Measurements from ENCODE around the gene CLBA1. TPM values are rescaled to one million over a fixed set of nuclear protein-coding genes. Genes with fewer than 3 reads are reported as not detected.

The CLBA1 gene
- total and polyA plus RNA-seq, 2 donors: 3.3 to 12.9 TPM

DNA sequence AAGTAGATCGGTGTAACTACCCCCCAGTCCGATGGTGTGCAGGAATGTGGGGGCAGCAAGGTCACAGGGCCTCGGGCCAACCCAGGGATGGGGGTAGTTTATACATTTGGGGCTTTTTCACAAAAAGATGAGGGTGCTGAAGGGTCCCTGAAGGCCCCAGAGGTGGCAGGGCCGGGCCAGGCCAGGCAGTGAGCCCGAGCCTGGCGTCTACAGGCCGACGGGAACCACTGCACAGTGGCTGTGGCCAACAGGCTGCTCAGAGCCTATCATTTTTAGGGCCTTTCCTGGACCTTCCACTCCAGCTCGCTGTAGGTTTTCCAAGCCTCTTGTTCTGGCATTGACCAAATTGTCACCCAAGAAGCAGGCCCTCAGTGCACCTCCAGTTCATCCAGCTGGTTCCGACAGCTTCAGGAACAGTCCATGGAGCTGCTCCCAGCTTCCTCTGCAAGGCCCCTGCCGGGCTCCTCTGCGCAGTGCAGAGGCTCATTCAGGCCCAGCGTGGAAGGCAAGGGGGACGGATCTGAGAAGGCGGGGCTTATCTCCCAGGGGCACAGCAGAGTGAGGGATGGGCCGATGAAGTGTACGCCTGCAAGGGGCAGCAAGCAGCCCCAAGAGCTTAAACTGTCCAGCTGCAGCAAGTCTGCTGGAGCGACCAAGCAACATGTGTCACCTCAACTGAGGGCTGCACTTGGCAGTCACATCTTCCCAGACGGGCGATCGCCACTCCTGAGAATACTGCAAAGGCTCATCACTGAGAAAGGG lies 21.4 kb downstream of the CLBA1 start:
- DNase-seq (ENCODE audit: low read depth in 6 of 9, low spot score in 9 of 9): no peak
- WGBS: 97% methylated on average over 21 of the region's 21 CpGs
- H3K36me3 ChIP-seq (ENCODE audit: control insufficient read depth in 2 of 2, insufficient read depth in 2 of 2, low read length in 1 of 2): peaks cover 52 to 60% of the 10 kb centered on the region in 2 donors

DNA sequence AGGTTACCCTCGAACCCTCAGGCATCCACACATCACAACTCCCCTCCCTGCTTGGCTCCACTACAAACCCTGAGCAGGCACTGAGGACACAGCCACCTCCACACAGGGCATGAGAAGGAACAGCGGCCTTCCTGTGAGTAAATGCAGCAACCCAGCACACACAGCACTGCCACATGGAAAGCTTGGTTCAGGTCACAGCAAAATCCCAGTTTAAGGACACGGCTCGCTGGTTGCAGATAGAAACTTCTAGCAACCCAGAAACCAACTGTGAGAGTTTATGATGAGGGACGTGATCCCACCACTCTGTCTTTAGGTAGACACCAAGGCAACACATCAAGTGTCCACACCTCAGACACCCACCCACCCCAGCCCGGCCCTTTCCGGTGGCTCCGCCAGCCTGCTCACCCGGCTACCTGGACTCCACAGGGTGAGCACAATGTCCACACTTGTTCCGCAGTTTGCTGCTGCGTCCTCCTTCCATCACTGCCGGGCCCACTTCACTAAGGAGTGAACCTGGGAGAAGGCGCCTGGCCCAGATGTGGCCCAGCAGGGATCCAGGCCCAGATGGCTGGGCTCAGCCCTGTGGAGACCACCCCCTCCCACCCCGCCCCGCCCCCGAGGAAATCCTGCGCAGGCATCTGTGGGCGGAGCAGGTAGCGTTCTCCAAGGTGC lies 22.1 kb downstream of the CLBA1 start:
- no peaks in the 10 kb centered on the region for H3K4me1 ChIP-seq (ENCODE audit: control insufficient read depth in 2 of 2, insufficient read depth in 2 of 2, low read length in 2 of 2)
- H3K36me3 ChIP-seq (ENCODE audit: control insufficient read depth in 2 of 2, insufficient read depth in 2 of 2, low read length in 1 of 2): peaks cover 60 to 64% of the 10 kb centered on the region in 2 donors
- no peaks in the 10 kb centered on the region for H3K27me3 ChIP-seq (ENCODE audit: control insufficient read depth in 2 of 2, insufficient read depth in 1 of 2, low read length in 1 of 2)
- 97% methylated on average over 19 of the region's 19 CpGs for WGBS
- no peaks in the 10 kb centered on the region for H3K9me3 ChIP-seq (ENCODE audit: control insufficient read depth in 2 of 2, insufficient read depth in 1 of 2, low read length in 1 of 2)
- peak overlapping the region in 1 of 2 donors; percentile 18 for H3K27ac ChIP-seq (ENCODE audit: low read depth in 1 of 2, low read length in 1 of 2)
- H3K4me3 ChIP-seq (ENCODE audit: low read length in 2 of 2): no peak overlapping the region
- no peak for DNase-seq (ENCODE audit: low read depth in 6 of 9, low spot score in 9 of 9)

More for the DNA sequence above, 21.4 kb downstream of the CLBA1 start:
- H3K4me3 ChIP-seq (ENCODE audit: low read length in 2 of 2): no peak overlapping the region
- H3K27me3 ChIP-seq (ENCODE audit: control insufficient read depth in 2 of 2, insufficient read depth in 1 of 2, low read length in 1 of 2): no peaks in the 10 kb centered on the region
- H3K4me1 ChIP-seq (ENCODE audit: control insufficient read depth in 2 of 2, insufficient read depth in 2 of 2, low read length in 2 of 2): no peaks in the 10 kb centered on the region
- H3K9me3 ChIP-seq (ENCODE audit: control insufficient read depth in 2 of 2, insufficient read depth in 1 of 2, low read length in 1 of 2): no peaks in the 10 kb centered on the region
- no peak overlapping the region for H3K27ac ChIP-seq (ENCODE audit: low read depth in 1 of 2, low read length in 1 of 2)

DNA sequence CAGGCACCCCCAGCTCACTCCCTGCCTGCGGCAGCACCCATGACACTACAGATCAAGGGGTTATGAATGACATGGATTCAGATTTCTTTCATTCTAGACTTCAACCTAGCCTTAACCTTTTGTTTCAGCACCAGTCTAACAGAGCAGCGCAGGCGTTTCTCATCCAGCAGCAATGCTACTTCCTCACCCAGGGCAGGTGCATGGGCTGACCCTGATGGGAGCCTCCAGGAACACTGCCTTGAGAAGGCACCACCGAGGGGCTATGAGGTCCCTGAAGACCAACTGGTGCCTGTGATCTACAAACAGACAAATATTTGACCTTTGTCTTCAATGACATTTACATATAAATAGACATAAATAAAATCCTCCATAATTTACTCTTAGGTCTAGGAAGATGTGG lies 24.5 kb downstream of the CLBA1 start:
- H3K36me3 ChIP-seq (ENCODE audit: control insufficient read depth in 2 of 2, insufficient read depth in 2 of 2, low read length in 1 of 2): peaks cover 64 to 70% of the 10 kb centered on the region in 2 donors
- no peaks in the 10 kb centered on the region for H3K9me3 ChIP-seq (ENCODE audit: control insufficient read depth in 2 of 2, insufficient read depth in 1 of 2, low read length in 1 of 2)
- WGBS: 99% methylated on average over 4 of the region's 4 CpGs
- H3K4me1 ChIP-seq (ENCODE audit: control insufficient read depth in 2 of 2, insufficient read depth in 2 of 2, low read length in 2 of 2): peaks cover 9 to 11% of the 10 kb centered on the region in 2 donors
- H3K27ac ChIP-seq (ENCODE audit: low read depth in 1 of 2, low read length in 1 of 2): no peak overlapping the region
- DNase-seq (ENCODE audit: low read depth in 6 of 9, low spot score in 9 of 9): no peak
- H3K27me3 ChIP-seq (ENCODE audit: control insufficient read depth in 2 of 2, insufficient read depth in 1 of 2, low read length in 1 of 2): no peaks in the 10 kb centered on the region
- H3K4me3 ChIP-seq (ENCODE audit: low read length in 2 of 2): no peak overlapping the region

GRCh38 chr14:105010891-105011291 lies 25.3 kb downstream of the CLBA1 start:
- no peak overlapping the region for H3K27ac ChIP-seq (ENCODE audit: low read depth in 1 of 2, low read length in 1 of 2)
- peaks cover 9 to 19% of the 10 kb centered on the region in 2 donors for H3K4me1 ChIP-seq (ENCODE audit: control insufficient read depth in 2 of 2, insufficient read depth in 2 of 2, low read length in 2 of 2)
- no peak for DNase-seq (ENCODE audit: low read depth in 6 of 9, low spot score in 9 of 9)
- H3K4me3 ChIP-seq (ENCODE audit: low read length in 2 of 2): no peak overlapping the region
- H3K36me3 ChIP-seq (ENCODE audit: control insufficient read depth in 2 of 2, insufficient read depth in 2 of 2, low read length in 1 of 2): peaks cover 59 to 70% of the 10 kb centered on the region in 2 donors
- no peaks in the 10 kb centered on the region for H3K9me3 ChIP-seq (ENCODE audit: control insufficient read depth in 2 of 2, insufficient read depth in 1 of 2, low read length in 1 of 2)
- H3K27me3 ChIP-seq (ENCODE audit: control insufficient read depth in 2 of 2, insufficient read depth in 1 of 2, low read length in 1 of 2): no peaks in the 10 kb centered on the region
- WGBS: 85% methylated on average over 17 of the region's 17 CpGs

DNA sequence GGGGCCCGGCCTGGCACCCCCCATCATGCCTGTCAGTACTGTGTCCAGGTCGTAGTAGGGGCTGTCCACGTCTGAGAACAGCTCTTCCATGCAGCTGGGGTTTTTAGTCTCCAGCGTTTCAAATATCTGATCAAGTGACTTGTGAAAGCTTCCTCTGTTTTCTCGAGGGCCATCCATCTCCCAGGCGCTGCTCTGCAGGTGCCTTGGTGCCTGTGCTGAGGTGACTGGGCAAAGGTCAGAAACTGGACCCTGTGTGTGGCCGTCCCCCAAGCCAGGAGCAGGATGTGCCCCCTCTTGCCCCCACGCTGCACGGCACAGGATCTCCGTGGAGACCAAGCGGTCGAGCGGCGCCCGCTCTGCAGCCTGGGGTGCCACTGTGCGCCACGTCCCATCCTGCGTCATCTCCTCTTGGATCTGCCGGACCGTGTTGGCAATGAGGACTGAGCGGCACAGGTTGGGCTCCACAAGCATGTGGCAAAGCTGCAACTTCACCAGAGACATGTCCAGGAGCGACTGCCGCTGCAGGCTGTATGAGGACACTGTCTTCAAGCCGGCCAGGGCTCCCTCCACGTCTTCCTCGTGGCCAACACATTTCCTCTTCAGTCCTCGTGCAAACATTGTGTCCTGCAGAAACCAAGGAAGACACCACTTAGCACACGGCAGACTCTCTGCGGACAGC lies 25.9 kb downstream of the CLBA1 start:
- Histone ChIP-seq H3K27me3 (ENCODE audit: control insufficient read depth in 2 of 2, insufficient read depth in 1 of 2, low read length in 1 of 2) (no peaks in the 10 kb centered on the region), H3K4me3 (ENCODE audit: low read length in 2 of 2) (no peak overlapping the region), H3K9me3 (ENCODE audit: control insufficient read depth in 2 of 2, insufficient read depth in 1 of 2, low read length in 1 of 2) (no peaks in the 10 kb centered on the region), H3K27ac (ENCODE audit: low read depth in 1 of 2, low read length in 1 of 2) (no peak overlapping the region), H3K36me3 (ENCODE audit: control insufficient read depth in 2 of 2, insufficient read depth in 2 of 2, low read length in 1 of 2) (peaks cover 55 to 73% of the 10 kb centered on the region in 2 donors), H3K4me1 (ENCODE audit: control insufficient read depth in 2 of 2, insufficient read depth in 2 of 2, low read length in 2 of 2) (peaks cover 10 to 25% of the 10 kb centered on the region in 2 donors)
- DNase-seq (ENCODE audit: low read depth in 6 of 9, low spot score in 9 of 9): no peak
- 92% methylated on average over 29 of the region's 29 CpGs for WGBS

- Histone ChIP-seq H3K9me3 (ENCODE audit: control insufficient read depth in 2 of 2, insufficient read depth in 1 of 2, low read length in 1 of 2) (no peaks in the 10 kb centered on the region), H3K4me1 (ENCODE audit: control insufficient read depth in 2 of 2, insufficient read depth in 2 of 2, low read length in 2 of 2) (peaks cover 17 to 34% of the 10 kb centered on the region in 2 donors), H3K4me3 (ENCODE audit: low read length in 2 of 2) (no peak overlapping the region), H3K27ac (ENCODE audit: low read depth in 1 of 2, low read length in 1 of 2) (no peak overlapping the region), H3K27me3 (ENCODE audit: control insufficient read depth in 2 of 2, insufficient read depth in 1 of 2, low read length in 1 of 2) (no peaks in the 10 kb centered on the region), H3K36me3 (ENCODE audit: control insufficient read depth in 2 of 2, insufficient read depth in 2 of 2, low read length in 1 of 2) (peaks cover 46 to 67% of the 10 kb centered on the region in 2 donors)
- DNase-seq (ENCODE audit: low read depth in 6 of 9, low spot score in 9 of 9): no peak
- 93% methylated on average over 23 of the region's 23 CpGs for WGBS
These were observed 26.8 kb downstream of the CLBA1 start for GRCh38 chr14:105012171-105012985.

DNA sequence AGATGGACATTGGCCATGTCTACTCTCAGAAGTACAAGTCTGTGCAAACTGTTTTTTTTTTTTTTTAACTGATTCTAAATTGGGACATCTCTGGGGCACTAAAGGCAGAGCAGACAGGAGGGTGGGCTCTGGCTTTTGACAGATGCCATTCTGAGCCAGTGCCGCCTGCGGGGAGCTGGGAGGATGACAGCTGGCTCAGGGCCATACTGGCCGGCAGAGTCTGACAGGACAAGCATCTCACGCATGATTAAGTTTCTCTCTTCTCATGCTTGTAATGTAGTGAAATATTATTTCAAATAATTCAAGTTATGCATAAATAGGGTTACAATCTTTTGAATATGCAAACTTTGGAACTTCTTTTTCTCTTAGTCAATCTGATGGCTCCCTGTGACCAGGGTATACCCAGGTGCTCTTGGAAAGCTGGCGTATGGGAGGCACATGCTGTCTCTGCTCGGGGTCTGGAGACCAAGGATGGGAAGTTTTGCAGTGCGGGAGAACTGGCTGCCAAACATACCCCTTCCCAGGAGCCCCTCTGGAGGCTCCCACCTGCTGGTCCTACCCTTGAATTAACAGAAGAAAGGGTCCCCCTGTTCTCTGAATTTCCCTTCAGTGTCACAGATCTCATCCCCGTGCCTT lies 27.7 kb downstream of the CLBA1 start:
- 91% methylated on average over 8 of the region's 8 CpGs for WGBS
- H3K9me3 ChIP-seq (ENCODE audit: control insufficient read depth in 2 of 2, insufficient read depth in 1 of 2, low read length in 1 of 2): no peaks in the 10 kb centered on the region
- no peak overlapping the region for H3K4me3 ChIP-seq (ENCODE audit: low read length in 2 of 2)
- H3K27me3 ChIP-seq (ENCODE audit: control insufficient read depth in 2 of 2, insufficient read depth in 1 of 2, low read length in 1 of 2): no peaks in the 10 kb centered on the region
- peaks cover 17 to 39% of the 10 kb centered on the region in 2 donors for H3K4me1 ChIP-seq (ENCODE audit: control insufficient read depth in 2 of 2, insufficient read depth in 2 of 2, low read length in 2 of 2)
- DNase-seq (ENCODE audit: low read depth in 6 of 9, low spot score in 9 of 9): no peak
- H3K27ac ChIP-seq (ENCODE audit: low read depth in 1 of 2, low read length in 1 of 2): no peak overlapping the region
- H3K36me3 ChIP-seq (ENCODE audit: control insufficient read depth in 2 of 2, insufficient read depth in 2 of 2, low read length in 1 of 2): peaks cover 38 to 64% of the 10 kb centered on the region in 2 donors

DNA sequence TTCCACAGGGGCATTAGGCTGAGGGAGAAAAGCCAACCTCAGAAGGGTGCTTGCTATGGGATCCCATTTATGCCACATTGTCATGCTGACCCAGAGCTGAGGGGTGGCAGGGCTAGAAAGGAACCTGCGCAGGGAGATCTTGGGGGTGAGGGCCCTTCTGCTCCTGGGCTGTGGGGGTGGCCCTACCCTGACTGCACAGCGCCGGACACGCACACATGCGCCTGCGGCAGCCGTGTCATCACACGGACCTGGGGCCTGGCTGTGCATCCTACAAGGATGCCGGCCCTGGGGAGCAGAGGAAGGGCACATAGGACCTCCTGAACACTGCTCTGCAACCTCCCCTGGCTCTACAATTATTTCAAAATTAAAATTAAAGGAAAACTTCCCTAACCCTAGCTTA lies 28.4 kb downstream of the CLBA1 start:
- Histone ChIP-seq H3K4me3 (ENCODE audit: low read length in 2 of 2) (no peak overlapping the region), H3K27me3 (ENCODE audit: control insufficient read depth in 2 of 2, insufficient read depth in 1 of 2, low read length in 1 of 2) (no peaks in the 10 kb centered on the region), H3K36me3 (ENCODE audit: control insufficient read depth in 2 of 2, insufficient read depth in 2 of 2, low read length in 1 of 2) (peaks cover 36 to 65% of the 10 kb centered on the region in 2 donors), H3K27ac (ENCODE audit: low read depth in 1 of 2, low read length in 1 of 2) (no peak overlapping the region), H3K9me3 (ENCODE audit: control insufficient read depth in 2 of 2, insufficient read depth in 1 of 2, low read length in 1 of 2) (no peaks in the 10 kb centered on the region), H3K4me1 (ENCODE audit: control insufficient read depth in 2 of 2, insufficient read depth in 2 of 2, low read length in 2 of 2) (peaks cover 18 to 45% of the 10 kb centered on the region in 2 donors)
- 95% methylated on average over 9 of the region's 9 CpGs for WGBS
- no peak for DNase-seq (ENCODE audit: low read depth in 6 of 9, low spot score in 9 of 9)
